ENCODE data around the gene MIF4GD. TPM values are rescaled to one million over a fixed set of nuclear protein-coding genes. Genes with fewer than 3 reads are reported as not detected.

The MIF4GD gene, protein sequence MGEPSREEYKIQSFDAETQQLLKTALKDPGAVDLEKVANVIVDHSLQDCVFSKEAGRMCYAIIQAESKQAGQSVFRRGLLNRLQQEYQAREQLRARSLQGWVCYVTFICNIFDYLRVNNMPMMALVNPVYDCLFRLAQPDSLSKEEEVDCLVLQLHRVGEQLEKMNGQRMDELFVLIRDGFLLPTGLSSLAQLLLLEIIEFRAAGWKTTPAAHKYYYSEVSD
- 11.9 and 16.6 TPM in 2 replicates for total RNA-seq (ENCODE audit: low replicate concordance)
- long read RNA-seq, transcript MIF4GD-202 (6 exons, 1,306 nt), result major isoform, 11 of 20 reads
- long read RNA-seq, partial matches to known transcripts, result 2 of 20 reads
- long read RNA-seq, other reads (novel, unspliced or antisense), result 1 of 20 reads

DNA sequence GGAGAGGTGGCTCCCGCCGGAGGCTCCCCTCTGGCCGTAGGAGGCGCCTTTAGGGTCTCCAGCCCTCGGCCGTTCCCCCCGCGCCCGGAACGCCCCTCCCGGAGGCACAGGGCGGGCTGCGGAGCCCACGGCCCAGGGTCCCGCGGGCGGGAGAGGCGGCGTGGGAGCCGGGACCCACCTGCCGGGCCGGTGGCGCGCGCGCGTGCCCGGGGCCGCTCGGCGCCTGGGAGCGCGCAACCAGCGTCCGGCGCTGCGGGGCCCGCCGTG is at the start of gene MIF4GD:
MIF4GD (minus strand) TSS at position 266 of the 267 bp plus-strand sequence. CDS start 1,036 bp downstream, outside the sequence.
- no peaks in the 10 kb centered on the region for H3K36me3 Mint-ChIP-seq
- peaks cover 3% of the 10 kb centered on the region for H3K27me3 Mint-ChIP-seq
- DNase-seq (ENCODE audit: extremely low spot score, unreplicated experiment), result no peak
- peak within 1 kb of the TSS; percentile 89 for H3K4me3 Mint-ChIP-seq
- H3K4me1 Mint-ChIP-seq (ENCODE audit: unreplicated experiment), result peaks cover 21% of the 10 kb centered on the region
- H3K9me3 Mint-ChIP-seq, result no peaks in the 10 kb centered on the region
- peak within 1 kb of the TSS; percentile 89 for H3K27ac Mint-ChIP-seq
- TF ChIP-seq, protein P1, sequence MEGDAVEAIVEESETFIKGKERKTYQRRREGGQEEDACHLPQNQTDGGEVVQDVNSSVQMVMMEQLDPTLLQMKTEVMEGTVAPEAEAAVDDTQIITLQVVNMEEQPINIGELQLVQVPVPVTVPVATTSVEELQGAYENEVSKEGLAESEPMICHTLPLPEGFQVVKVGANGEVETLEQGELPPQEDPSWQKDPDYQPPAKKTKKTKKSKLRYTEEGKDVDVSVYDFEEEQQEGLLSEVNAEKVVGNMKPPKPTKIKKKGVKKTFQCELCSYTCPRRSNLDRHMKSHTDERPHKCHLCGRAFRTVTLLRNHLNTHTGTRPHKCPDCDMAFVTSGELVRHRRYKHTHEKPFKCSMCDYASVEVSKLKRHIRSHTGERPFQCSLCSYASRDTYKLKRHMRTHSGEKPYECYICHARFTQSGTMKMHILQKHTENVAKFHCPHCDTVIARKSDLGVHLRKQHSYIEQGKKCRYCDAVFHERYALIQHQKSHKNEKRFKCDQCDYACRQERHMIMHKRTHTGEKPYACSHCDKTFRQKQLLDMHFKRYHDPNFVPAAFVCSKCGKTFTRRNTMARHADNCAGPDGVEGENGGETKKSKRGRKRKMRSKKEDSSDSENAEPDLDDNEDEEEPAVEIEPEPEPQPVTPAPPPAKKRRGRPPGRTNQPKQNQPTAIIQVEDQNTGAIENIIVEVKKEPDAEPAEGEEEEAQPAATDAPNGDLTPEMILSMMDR (conservative IDR thresholded peaks at IDR 0.05), result no peak

DNA sequence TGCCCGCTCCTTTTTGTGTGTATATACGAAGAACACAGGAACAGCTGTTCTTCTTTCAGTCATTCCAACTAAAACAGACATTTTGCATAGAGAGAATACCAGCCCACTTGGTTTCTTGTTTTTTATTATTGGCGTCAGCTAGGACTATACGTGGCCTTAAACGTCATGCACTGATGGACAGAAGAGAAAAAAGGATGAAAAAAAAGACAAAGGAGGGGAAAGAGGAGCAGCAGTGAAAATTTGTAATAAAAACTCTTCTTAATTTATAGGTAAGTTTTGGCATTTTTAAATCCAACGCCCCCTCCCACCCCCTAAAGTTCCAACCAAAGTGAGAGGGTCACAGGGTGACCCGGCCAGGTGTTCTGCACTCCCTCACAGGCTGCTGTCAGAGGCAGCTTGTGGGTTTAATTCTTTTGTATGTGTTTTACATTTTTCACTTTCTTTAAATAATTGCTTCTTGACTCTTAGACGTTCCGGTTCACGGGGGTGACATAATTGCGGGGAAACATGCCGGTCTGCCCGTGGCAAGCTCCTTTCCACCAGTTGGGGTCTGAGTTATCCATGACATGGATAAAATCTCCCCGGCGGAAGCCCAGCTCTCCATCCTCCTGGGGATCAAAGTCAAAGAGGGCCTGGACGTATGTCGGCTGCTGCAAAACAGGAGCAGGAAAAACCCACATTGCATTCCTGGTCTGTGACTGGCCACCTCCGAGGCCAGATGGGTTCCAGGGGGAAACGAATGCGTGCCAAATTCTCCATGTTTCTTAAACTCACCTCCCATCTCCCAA is 49.1 kb upstream of the MIF4GD start:
- Mint-ChIP-seq H3K27ac (no peak overlapping the region), H3K4me1 (ENCODE audit: unreplicated experiment) (no peaks in the 10 kb centered on the region), H3K9me3 (no peaks in the 10 kb centered on the region), H3K36me3 (peaks cover 10% of the 10 kb centered on the region), H3K4me3 (no peak overlapping the region), H3K27me3 (no peaks in the 10 kb centered on the region)
- TF ChIP-seq, protein P1 (conservative IDR thresholded peaks at IDR 0.05), result no peak
- no peak for DNase-seq (ENCODE audit: extremely low spot score, unreplicated experiment)

DNA sequence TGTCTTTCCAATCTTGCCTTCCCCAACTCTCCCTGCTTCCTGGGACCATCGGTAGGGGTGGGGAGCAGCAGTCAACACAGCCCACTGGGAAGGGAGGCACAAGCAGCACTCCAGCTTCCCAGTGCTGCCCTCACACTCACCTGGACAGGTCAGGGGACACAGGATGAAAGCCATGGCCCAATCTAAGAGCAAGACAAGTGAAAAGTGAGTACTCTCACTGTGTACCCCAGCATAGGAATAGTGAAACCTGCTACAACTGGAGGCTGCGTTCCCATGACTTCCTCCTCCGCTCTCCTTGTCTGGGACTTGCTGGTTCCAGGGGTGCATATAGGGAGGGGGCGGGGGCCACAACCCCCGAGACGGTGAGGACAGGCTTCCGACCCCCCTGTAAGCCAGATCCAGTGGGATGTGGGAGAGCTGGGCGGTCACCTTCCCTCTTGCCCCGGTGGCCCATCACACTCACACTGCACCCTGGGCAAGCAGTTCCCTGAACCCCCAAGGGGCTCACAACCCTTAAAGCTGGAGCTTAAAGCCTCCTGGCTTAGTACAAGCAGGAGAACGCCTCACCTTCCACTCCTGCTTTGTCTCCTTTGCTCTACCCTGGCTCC is 47.7 kb upstream of the MIF4GD start:
- no peaks in the 10 kb centered on the region for H3K9me3 Mint-ChIP-seq
- no peak overlapping the region for H3K4me3 Mint-ChIP-seq
- no peaks in the 10 kb centered on the region for H3K27me3 Mint-ChIP-seq
- TF ChIP-seq, protein P1 (conservative IDR thresholded peaks at IDR 0.05), result no peak
- H3K4me1 Mint-ChIP-seq (ENCODE audit: unreplicated experiment), result no peaks in the 10 kb centered on the region
- DNase-seq (ENCODE audit: extremely low spot score, unreplicated experiment), result no peak
- H3K36me3 Mint-ChIP-seq, result peaks cover 8% of the 10 kb centered on the region
- no peak overlapping the region for H3K27ac Mint-ChIP-seq

DNA sequence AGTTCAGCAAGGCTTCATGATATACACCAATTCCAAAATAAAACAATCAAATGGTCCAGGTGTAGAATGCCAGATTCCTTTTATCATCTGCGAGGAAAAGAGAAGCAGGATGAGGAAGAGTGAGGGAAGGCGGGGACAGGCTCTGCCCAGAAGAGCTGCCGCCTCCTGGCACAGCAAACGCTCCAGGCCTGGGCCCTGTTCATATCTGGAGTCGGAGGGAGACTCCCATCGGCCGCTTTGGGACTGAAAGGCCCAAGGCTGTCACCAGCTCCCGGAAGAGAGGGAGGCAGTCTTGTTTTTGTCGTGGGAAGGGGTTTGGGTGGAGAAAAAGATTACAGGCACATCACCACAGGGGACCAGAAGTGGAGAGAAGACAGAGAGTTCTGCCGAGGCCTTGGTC is 47.2 kb upstream of the MIF4GD start:
- Mint-ChIP-seq H3K27ac (no peak overlapping the region), H3K27me3 (no peaks in the 10 kb centered on the region), H3K4me1 (ENCODE audit: unreplicated experiment) (no peaks in the 10 kb centered on the region), H3K9me3 (no peaks in the 10 kb centered on the region), H3K4me3 (no peak overlapping the region), H3K36me3 (peaks cover 6% of the 10 kb centered on the region)
- TF ChIP-seq, protein P1 (conservative IDR thresholded peaks at IDR 0.05), result no peak
- no peak for DNase-seq (ENCODE audit: extremely low spot score, unreplicated experiment)

DNA sequence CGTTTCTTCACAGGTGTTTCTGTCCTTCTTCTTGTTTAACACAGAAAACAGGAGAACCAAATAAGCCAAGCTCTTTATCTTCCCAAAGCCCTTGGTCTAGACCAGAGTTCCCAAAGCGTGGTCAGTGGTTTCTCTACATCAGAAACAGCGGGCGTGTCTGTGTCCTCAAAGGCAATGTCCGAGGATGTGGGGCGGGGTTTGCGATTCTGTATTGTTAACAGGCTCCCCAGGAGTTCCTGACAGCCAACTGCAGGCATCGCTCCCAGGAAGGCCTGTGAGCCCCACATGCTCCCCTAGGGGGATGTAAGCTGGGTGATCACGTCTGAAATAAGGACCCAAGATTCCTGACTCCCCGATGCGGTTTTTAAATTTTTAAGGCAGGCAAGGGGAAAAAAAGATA is 46.6 kb upstream of the MIF4GD start:
- H3K27ac Mint-ChIP-seq, result no peak overlapping the region
- TF ChIP-seq, protein P1 (conservative IDR thresholded peaks at IDR 0.05), result no peak
- DNase-seq (ENCODE audit: extremely low spot score, unreplicated experiment), result no peak
- H3K4me3 Mint-ChIP-seq, result no peak overlapping the region
- H3K4me1 Mint-ChIP-seq (ENCODE audit: unreplicated experiment), result no peaks in the 10 kb centered on the region
- peaks cover 3% of the 10 kb centered on the region for H3K36me3 Mint-ChIP-seq
- H3K9me3 Mint-ChIP-seq, result no peaks in the 10 kb centered on the region
- H3K27me3 Mint-ChIP-seq, result no peaks in the 10 kb centered on the region

Measured in type B pancreatic cell (in vitro differentiated cells).